Measurements from ENCODE around the gene NPNT.

Gene NPNT

GRCh38 chr4:105998171-105999063 is 103.1 kb downstream of the NPNT start:
- H3K9me3 ChIP-seq (ENCODE audit: control insufficient read depth, insufficient read depth, low read length), result no peaks in the 10 kb centered on the region
- no peaks in the 10 kb centered on the region for H3K27me3 ChIP-seq (ENCODE audit: control insufficient read depth, insufficient read depth, low read length)
- H3K9ac ChIP-seq (ENCODE audit: low read depth, low read length), result no peak overlapping the region
- H3K4me1 ChIP-seq (ENCODE audit: control insufficient read depth, insufficient read depth, low read length), result peaks cover 6% of the 10 kb centered on the region
- H3K36me3 ChIP-seq (ENCODE audit: control insufficient read depth, insufficient read depth, low read length), result no peaks in the 10 kb centered on the region
- H3K4me3 ChIP-seq (ENCODE audit: low read depth, low read length), result no peak overlapping the region

DNA sequence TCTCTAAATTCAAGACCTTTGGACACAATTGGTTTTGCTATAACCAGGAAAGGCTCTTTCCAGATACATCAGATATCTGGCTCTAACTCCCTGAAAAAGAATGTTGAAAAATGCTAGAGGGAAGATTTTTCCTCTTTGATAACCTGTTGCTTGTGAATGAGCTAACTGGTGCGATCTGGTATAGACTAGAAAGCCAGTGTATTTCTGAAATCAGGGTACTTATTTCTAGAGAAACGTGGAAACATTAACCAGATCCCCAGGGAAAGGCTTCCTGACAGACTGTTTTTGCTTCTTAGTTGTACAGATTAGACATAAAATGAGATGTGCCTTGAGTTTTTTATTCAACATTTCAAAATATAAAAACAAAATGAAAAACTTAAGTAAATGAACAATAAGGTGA is 107.7 kb downstream of the NPNT start:
- Histone ChIP-seq H3K9me3 (ENCODE audit: control insufficient read depth, insufficient read depth, low read length) (no peaks in the 10 kb centered on the region), H3K4me3 (ENCODE audit: low read depth, low read length) (no peak overlapping the region), H3K36me3 (ENCODE audit: control insufficient read depth, insufficient read depth, low read length) (no peaks in the 10 kb centered on the region), H3K9ac (ENCODE audit: low read depth, low read length) (no peak overlapping the region), H3K4me1 (ENCODE audit: control insufficient read depth, insufficient read depth, low read length) (peaks cover 6% of the 10 kb centered on the region), H3K27me3 (ENCODE audit: control insufficient read depth, insufficient read depth, low read length) (no peaks in the 10 kb centered on the region)

- Histone ChIP-seq H3K27me3 (ENCODE audit: control insufficient read depth, insufficient read depth, low read length) (no peaks in the 10 kb centered on the region), H3K9me3 (ENCODE audit: control insufficient read depth, insufficient read depth, low read length) (no peaks in the 10 kb centered on the region), H3K4me3 (ENCODE audit: low read depth, low read length) (no peak overlapping the region), H3K4me1 (ENCODE audit: control insufficient read depth, insufficient read depth, low read length) (no peaks in the 10 kb centered on the region), H3K9ac (ENCODE audit: low read depth, low read length) (no peak overlapping the region), H3K36me3 (ENCODE audit: control insufficient read depth, insufficient read depth, low read length) (no peaks in the 10 kb centered on the region)
Measured at GRCh38 chr4:106010761-106011160, 115.5 kb downstream of the NPNT start.

- Histone ChIP-seq H3K4me1 (ENCODE audit: control insufficient read depth, insufficient read depth, low read length) (no peaks in the 10 kb centered on the region), H3K27me3 (ENCODE audit: control insufficient read depth, insufficient read depth, low read length) (no peaks in the 10 kb centered on the region), H3K36me3 (ENCODE audit: control insufficient read depth, insufficient read depth, low read length) (no peaks in the 10 kb centered on the region), H3K4me3 (ENCODE audit: low read depth, low read length) (no peak overlapping the region), H3K9me3 (ENCODE audit: control insufficient read depth, insufficient read depth, low read length) (no peaks in the 10 kb centered on the region), H3K9ac (ENCODE audit: low read depth, low read length) (no peak overlapping the region)
Measured at GRCh38 chr4:106011387-106011786, 116.1 kb downstream of the NPNT start.

- no peaks in the 10 kb centered on the region for H3K4me1 ChIP-seq (ENCODE audit: control insufficient read depth, insufficient read depth, low read length)
- H3K27me3 ChIP-seq (ENCODE audit: control insufficient read depth, insufficient read depth, low read length), result no peaks in the 10 kb centered on the region
- no peaks in the 10 kb centered on the region for H3K9me3 ChIP-seq (ENCODE audit: control insufficient read depth, insufficient read depth, low read length)
- H3K9ac ChIP-seq (ENCODE audit: low read depth, low read length), result no peak overlapping the region
- no peak overlapping the region for H3K4me3 ChIP-seq (ENCODE audit: low read depth, low read length)
- no peaks in the 10 kb centered on the region for H3K36me3 ChIP-seq (ENCODE audit: control insufficient read depth, insufficient read depth, low read length)
Measured at GRCh38 chr4:106017975-106018374, 122.7 kb downstream of the NPNT start.

- Histone ChIP-seq H3K27me3 (ENCODE audit: control insufficient read depth, insufficient read depth, low read length) (no peaks in the 10 kb centered on the region), H3K4me3 (ENCODE audit: low read depth, low read length) (no peak overlapping the region), H3K4me1 (ENCODE audit: control insufficient read depth, insufficient read depth, low read length) (no peaks in the 10 kb centered on the region), H3K36me3 (ENCODE audit: control insufficient read depth, insufficient read depth, low read length) (no peaks in the 10 kb centered on the region), H3K9me3 (ENCODE audit: control insufficient read depth, insufficient read depth, low read length) (no peaks in the 10 kb centered on the region), H3K9ac (ENCODE audit: low read depth, low read length) (no peak overlapping the region)
Measured at GRCh38 chr4:106019771-106020170, 124.5 kb downstream of the NPNT start.

Data from iPS-15b (cell line).